Panc1 (cell line): Measurements from ENCODE around the gene RBCK1. TPM values are rescaled to one million over a fixed set of nuclear protein-coding genes. Genes with fewer than 3 reads are reported as not detected.

ENCODE experiments used
- ATAC-seq: fragments of 200-7000 bp; cut with Tn5 transposase; 2 replicates; pipeline ENCODE4 v1.9.1; 2020; ENCODE audit warnings: mild to moderate bottlenecking, moderate library complexity
- BruUV-seq: library from RNA; stranded (reverse); fragments of 400-500 nt; replicated peaks from 2 replicates; lab custom pipeline; 2021; lab: Mats Ljungman, UMichigan
- CTCF ChIA-PET: fragments of 300-600 bp; sonication (Branson Sonifier 250); formaldehyde crosslinking; loops from one replicate; lab custom pipeline; 2022; ENCODE audit warnings: antibody characterized with exemption; lab: Charles Lee
- POLR2A ChIA-PET: fragments of 300-600 bp; sonication (Branson Sonifier 250); formaldehyde crosslinking; loops from one replicate; lab custom pipeline; 2022; ENCODE audit warnings: antibody characterized with exemption; lab: Charles Lee
- DNase-seq: peaks from one replicate; pipeline ENCODE4 v3.0.0-alpha.2; 2010; ENCODE audit warnings: low read depth, low spot score
- H3K27ac ChIP-seq: 2 replicates; pipeline ENCODE4 v1.5.1; 2011; ENCODE audit warnings: mild to moderate bottlenecking, low read length, inconsistent platforms
- H3K27me3 ChIP-seq: fragments of 200-500 bp; sonication (Bioruptor generic); 2 replicates; pipeline ENCODE4 v1.6.0; 2014; ENCODE audit warnings: low read length, inconsistent platforms; ENCODE audit not compliant: control insufficient read depth, insufficient read depth
- H3K36me3 ChIP-seq: fragments of 200-500 bp; sonication (Bioruptor generic); 2 replicates; pipeline ENCODE4 v1.5.1; 2014; ENCODE audit warnings: inconsistent platforms, mild to moderate bottlenecking, low read length, moderate library complexity; ENCODE audit not compliant: control insufficient read depth, insufficient read depth
- H3K4me1 ChIP-seq: 2 replicates; pipeline ENCODE4 v1.5.1; 2011; ENCODE audit warnings: inconsistent platforms, mild to moderate bottlenecking, low read length, moderate library complexity; ENCODE audit not compliant: control insufficient read depth, insufficient read depth
- H3K4me3 ChIP-seq, 2 experiments: 2 replicates each; pipeline ENCODE4 v1.5.1; 2011 to 2012; ENCODE audit warnings: low read depth in 2 of 2, low read length in 2 of 2, mild to moderate bottlenecking in 2 of 2, inconsistent platforms in 1 of 2, moderate library complexity in 1 of 2
- H3K9me3 ChIP-seq: fragments of 200-500 bp; sonication (Bioruptor generic); 2 replicates; pipeline ENCODE4 v1.5.1; 2014; ENCODE audit warnings: low read depth, mild to moderate bottlenecking, inconsistent platforms, low read length, moderate library complexity; ENCODE audit not compliant: control insufficient read depth, insufficient read depth
- CTCF ChIP-seq: fragments of 450-650 bp; IDR thresholded peaks from 2 replicates; pipeline ENCODE4 v1.5.1; 2017; ENCODE audit warnings: mild to moderate bottlenecking
- POLR2AphosphoS5 ChIP-seq: IDR thresholded peaks from 2 replicates; pipeline ENCODE4 v1.6.1; 2012; ENCODE audit warnings: mild to moderate bottlenecking, low read depth, low read length, moderate library complexity
- REST ChIP-seq, 2 experiments: IDR thresholded peaks; 2 replicates each; pipeline ENCODE4 v1.6.1; 2011 to 2012; ENCODE audit warnings: low read depth in 2 of 2, control low read depth in 1 of 2, low read length in 1 of 2, mild to moderate bottlenecking in 1 of 2, moderate library complexity in 1 of 2; ENCODE audit not compliant: insufficient read depth in 1 of 2
- SIN3A ChIP-seq: IDR thresholded peaks from 2 replicates; pipeline ENCODE4 v1.6.1; 2012; ENCODE audit warnings: low read depth, mild to moderate bottlenecking, low read length, moderate library complexity, borderline replicate concordance; ENCODE audit not compliant: insufficient read depth
- TCF7L2 ChIP-seq: IDR thresholded peaks from 2 replicates; pipeline ENCODE4 v1.6.1; 2011; ENCODE audit warnings: mild to moderate bottlenecking, low read depth, low read length, inconsistent platforms
- in situ Hi-C: cut with HindIII; loops from 2 replicates; pipeline ENCODE4 v1.10.0; 2016; ENCODE audit warnings: low sequenced_read_pairs, low pct_unique_long_range_greater_than_20kb
- intact Hi-C: fragments of 100-400 bp; cut with micrococcal nuclease; formaldehyde crosslinking; loops from one replicate; pipeline ENCODE4 v1.10.0; 2022; ENCODE audit not compliant: unreplicated experiment
- total RNA-seq: library from RNA; stranded (reverse); gene quantifications from one replicate; pipeline ENCODE4 v1.2.1, GENCODE V29; 2021; ENCODE audit not compliant: unreplicated experiment

Gene RBCK1
- total RNA-seq, 1 experiment from 2014 or later = 97.1 TPM

DNA sequence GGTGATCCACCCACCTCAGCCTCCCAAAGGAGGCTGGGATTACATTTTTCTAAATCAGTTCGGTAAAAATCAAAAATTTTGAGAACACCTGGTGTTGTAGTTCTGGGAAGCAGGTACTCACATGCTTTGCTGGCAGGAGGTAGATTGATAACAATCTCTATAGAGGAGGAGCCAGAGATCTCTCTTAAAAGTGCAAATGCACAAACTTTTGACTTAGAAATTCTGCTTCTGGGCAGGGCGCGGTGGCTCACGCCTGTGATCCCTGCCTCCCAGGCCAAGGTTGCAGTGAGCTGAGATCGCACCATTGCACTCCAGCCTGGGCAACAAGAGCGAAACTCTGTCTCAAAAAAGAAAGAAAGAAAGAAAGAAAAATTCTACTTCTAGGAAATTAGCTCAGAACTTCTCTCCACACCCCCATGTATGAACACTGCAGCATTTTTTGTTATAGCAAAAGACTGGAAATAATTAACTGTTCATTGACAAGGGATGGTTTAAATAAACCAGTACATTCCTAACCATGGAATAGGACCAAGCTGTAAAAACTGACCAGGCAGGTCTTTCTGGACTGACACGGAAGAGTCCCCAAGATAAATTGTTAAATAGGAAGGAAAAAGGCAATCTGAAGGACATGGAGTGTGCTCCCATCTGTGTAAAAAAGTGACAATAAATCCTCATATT, 41.9 kb upstream of the RBCK1 start:
- Histone ChIP-seq H3K4me1 (peaks cover 24% of the 10 kb centered on the region), H3K36me3 (no peaks in the 10 kb centered on the region), H3K9me3 (no peaks in the 10 kb centered on the region), H3K27me3 (no peaks in the 10 kb centered on the region), H3K27ac (peak overlapping the region; percentile 30; the same call in 1 of the 2 replicates), H3K4me3 (no peak overlapping the region)
- BruUV-seq = no TSS peak
- no peak for ATAC-seq
- ChIA-PET POLR2A (interaction anchor here (0.6 kb wide), 1 partner anchor 10 kb away, joined by 3 read pairs; no protein-coding TSS in a partner anchor), CTCF (interaction anchor here (0.6 kb wide), 1 partner anchor 374 kb away, joined by 3 read pairs; no protein-coding TSS in a partner anchor)
- in situ Hi-C loops (no loop called here), intact Hi-C loops (no loop called here)
- no peak for DNase-seq
- TF ChIP-seq REST (IDR thresholded peaks at IDR 0.05; ENCODE audit: insufficient read depth in 1 of 2, low read depth in 2 of 2, low read length in 1 of 2) = no peak
- no peak for TF ChIP-seq TCF7L2
- no peak for TF ChIP-seq SIN3A
- no peak for TF ChIP-seq POLR2AphosphoS5
- TF ChIP-seq CTCF = no peak

GRCh38 chr20:366719-367485, 41.2 kb upstream of the RBCK1 start:
- in situ Hi-C loops = no loop called here
- H3K9me3 ChIP-seq = no peaks in the 10 kb centered on the region
- intact Hi-C loops = no loop called here
- no peaks in the 10 kb centered on the region for H3K36me3 ChIP-seq
- POLR2A ChIA-PET = interaction anchor here (0.6 kb wide), 1 partner anchor 11 kb away, joined by 3 read pairs; no protein-coding TSS in a partner anchor
- ATAC-seq (peak; percentile 17; the same call in 1 of the 2 replicates), DNase-seq (no peak)
- H3K4me1 ChIP-seq = peaks cover 26% of the 10 kb centered on the region
- no peak overlapping the region for H3K4me3 ChIP-seq
- no TSS peak for BruUV-seq
- no peak for TF ChIP-seq REST (IDR thresholded peaks at IDR 0.05; ENCODE audit: insufficient read depth in 1 of 2, low read depth in 2 of 2, low read length in 1 of 2)
- TF ChIP-seq POLR2AphosphoS5 = no peak
- TF ChIP-seq CTCF = no peak
- TF ChIP-seq SIN3A = no peak
- no peak for TF ChIP-seq TCF7L2
- H3K27ac ChIP-seq = peak overlapping the region; percentile 30; the same call in 1 of the 2 replicates
- no peaks in the 10 kb centered on the region for H3K27me3 ChIP-seq
- CTCF ChIA-PET = no interaction called here
